Measurements from ENCODE around the gene SNRNP35. TPM values are rescaled to one million over a fixed set of nuclear protein-coding genes. Genes with fewer than 3 reads are reported as not detected.

SNRNP35 gene
- total and polyA plus RNA-seq, 4 donors, result 9.0 to 13.3 (median 11.1) TPM

- H3K36me3 ChIP-seq (ENCODE audit: control insufficient read depth in 4 of 4, insufficient read depth in 3 of 4, low read depth in 1 of 4, low read length in 3 of 4), result peaks cover 0 to 2% (median 0%) of the 10 kb centered on the region in 4 donors
- 82% methylated on average over 18 of the region's 18 CpGs for WGBS
- no peak for TF ChIP-seq TAF1 (conservative IDR thresholded peaks at IDR 0.05)
- no peak for TF ChIP-seq YY1 (IDR thresholded peaks at IDR 0.05)
- no peak for TF ChIP-seq NR2F2 (IDR thresholded peaks at IDR 0.05)
- TF ChIP-seq, protein P1, sequence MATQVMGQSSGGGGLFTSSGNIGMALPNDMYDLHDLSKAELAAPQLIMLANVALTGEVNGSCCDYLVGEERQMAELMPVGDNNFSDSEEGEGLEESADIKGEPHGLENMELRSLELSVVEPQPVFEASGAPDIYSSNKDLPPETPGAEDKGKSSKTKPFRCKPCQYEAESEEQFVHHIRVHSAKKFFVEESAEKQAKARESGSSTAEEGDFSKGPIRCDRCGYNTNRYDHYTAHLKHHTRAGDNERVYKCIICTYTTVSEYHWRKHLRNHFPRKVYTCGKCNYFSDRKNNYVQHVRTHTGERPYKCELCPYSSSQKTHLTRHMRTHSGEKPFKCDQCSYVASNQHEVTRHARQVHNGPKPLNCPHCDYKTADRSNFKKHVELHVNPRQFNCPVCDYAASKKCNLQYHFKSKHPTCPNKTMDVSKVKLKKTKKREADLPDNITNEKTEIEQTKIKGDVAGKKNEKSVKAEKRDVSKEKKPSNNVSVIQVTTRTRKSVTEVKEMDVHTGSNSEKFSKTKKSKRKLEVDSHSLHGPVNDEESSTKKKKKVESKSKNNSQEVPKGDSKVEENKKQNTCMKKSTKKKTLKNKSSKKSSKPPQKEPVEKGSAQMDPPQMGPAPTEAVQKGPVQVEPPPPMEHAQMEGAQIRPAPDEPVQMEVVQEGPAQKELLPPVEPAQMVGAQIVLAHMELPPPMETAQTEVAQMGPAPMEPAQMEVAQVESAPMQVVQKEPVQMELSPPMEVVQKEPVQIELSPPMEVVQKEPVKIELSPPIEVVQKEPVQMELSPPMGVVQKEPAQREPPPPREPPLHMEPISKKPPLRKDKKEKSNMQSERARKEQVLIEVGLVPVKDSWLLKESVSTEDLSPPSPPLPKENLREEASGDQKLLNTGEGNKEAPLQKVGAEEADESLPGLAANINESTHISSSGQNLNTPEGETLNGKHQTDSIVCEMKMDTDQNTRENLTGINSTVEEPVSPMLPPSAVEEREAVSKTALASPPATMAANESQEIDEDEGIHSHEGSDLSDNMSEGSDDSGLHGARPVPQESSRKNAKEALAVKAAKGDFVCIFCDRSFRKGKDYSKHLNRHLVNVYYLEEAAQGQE (IDR thresholded peaks at IDR 0.05), result no peak
- TF ChIP-seq HNF4A (conservative IDR thresholded peaks at IDR 0.05), result no peak
- TF ChIP-seq, protein P2, sequence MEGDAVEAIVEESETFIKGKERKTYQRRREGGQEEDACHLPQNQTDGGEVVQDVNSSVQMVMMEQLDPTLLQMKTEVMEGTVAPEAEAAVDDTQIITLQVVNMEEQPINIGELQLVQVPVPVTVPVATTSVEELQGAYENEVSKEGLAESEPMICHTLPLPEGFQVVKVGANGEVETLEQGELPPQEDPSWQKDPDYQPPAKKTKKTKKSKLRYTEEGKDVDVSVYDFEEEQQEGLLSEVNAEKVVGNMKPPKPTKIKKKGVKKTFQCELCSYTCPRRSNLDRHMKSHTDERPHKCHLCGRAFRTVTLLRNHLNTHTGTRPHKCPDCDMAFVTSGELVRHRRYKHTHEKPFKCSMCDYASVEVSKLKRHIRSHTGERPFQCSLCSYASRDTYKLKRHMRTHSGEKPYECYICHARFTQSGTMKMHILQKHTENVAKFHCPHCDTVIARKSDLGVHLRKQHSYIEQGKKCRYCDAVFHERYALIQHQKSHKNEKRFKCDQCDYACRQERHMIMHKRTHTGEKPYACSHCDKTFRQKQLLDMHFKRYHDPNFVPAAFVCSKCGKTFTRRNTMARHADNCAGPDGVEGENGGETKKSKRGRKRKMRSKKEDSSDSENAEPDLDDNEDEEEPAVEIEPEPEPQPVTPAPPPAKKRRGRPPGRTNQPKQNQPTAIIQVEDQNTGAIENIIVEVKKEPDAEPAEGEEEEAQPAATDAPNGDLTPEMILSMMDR (IDR thresholded peaks at IDR 0.05; ENCODE audit: low read depth, low read length, missing input control), result no peak
- TF ChIP-seq HNF4G (IDR thresholded peaks at IDR 0.05), result no peak
- no peak for TF ChIP-seq FOXA1 (IDR thresholded peaks at IDR 0.05)
- no peak for TF ChIP-seq JUND (IDR thresholded peaks at IDR 0.05)
- TF ChIP-seq EGR1 (IDR thresholded peaks at IDR 0.05; ENCODE audit: low read depth in 2 of 2), result no peak
- TF ChIP-seq GABPA (IDR thresholded peaks at IDR 0.05 in 1 of 2, conservative IDR thresholded peaks at IDR 0.05 in 1 of 2), result no peak
- TF ChIP-seq, protein P3, sequence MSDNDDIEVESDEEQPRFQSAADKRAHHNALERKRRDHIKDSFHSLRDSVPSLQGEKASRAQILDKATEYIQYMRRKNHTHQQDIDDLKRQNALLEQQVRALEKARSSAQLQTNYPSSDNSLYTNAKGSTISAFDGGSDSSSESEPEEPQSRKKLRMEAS (IDR thresholded peaks at IDR 0.05), result no peak
- TF ChIP-seq FOXA2 (IDR thresholded peaks at IDR 0.05), result no peak
- no peak for TF ChIP-seq RXRA (IDR thresholded peaks at IDR 0.05)
- TF ChIP-seq, protein P4, sequence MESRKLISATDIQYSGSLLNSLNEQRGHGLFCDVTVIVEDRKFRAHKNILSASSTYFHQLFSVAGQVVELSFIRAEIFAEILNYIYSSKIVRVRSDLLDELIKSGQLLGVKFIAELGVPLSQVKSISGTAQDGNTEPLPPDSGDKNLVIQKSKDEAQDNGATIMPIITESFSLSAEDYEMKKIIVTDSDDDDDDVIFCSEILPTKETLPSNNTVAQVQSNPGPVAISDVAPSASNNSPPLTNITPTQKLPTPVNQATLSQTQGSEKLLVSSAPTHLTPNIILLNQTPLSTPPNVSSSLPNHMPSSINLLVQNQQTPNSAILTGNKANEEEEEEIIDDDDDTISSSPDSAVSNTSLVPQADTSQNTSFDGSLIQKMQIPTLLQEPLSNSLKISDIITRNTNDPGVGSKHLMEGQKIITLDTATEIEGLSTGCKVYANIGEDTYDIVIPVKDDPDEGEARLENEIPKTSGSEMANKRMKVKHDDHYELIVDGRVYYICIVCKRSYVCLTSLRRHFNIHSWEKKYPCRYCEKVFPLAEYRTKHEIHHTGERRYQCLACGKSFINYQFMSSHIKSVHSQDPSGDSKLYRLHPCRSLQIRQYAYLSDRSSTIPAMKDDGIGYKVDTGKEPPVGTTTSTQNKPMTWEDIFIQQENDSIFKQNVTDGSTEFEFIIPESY (IDR thresholded peaks at IDR 0.05), result no peak
- no peak overlapping the region for H3K27ac ChIP-seq (ENCODE audit: low read depth in 1 of 2, low read length in 2 of 2)
- H3K4me3 ChIP-seq (ENCODE audit: low read depth in 1 of 3, low read length in 3 of 3), result no peak overlapping the region
- no peak overlapping the region for H3K9ac ChIP-seq (ENCODE audit: low read depth in 1 of 2, low read length in 2 of 2)
- H3K9me3 ChIP-seq (ENCODE audit: control insufficient read depth in 4 of 4, low read length in 3 of 4), result no peaks in the 10 kb centered on the region
- DNase-seq (ENCODE audit: low spot score), result no peak
- no peaks in the 10 kb centered on the region for H3K27me3 ChIP-seq (ENCODE audit: control insufficient read depth in 4 of 4, insufficient read depth in 4 of 4, low read length in 3 of 4)
- no peaks in the 10 kb centered on the region for H3K4me1 ChIP-seq (ENCODE audit: control insufficient read depth in 4 of 4, insufficient read depth in 4 of 4, low read length in 3 of 4)
Observed at GRCh38 chr12:123483602-123484248, 25.8 kb downstream of the SNRNP35 start.

DNA sequence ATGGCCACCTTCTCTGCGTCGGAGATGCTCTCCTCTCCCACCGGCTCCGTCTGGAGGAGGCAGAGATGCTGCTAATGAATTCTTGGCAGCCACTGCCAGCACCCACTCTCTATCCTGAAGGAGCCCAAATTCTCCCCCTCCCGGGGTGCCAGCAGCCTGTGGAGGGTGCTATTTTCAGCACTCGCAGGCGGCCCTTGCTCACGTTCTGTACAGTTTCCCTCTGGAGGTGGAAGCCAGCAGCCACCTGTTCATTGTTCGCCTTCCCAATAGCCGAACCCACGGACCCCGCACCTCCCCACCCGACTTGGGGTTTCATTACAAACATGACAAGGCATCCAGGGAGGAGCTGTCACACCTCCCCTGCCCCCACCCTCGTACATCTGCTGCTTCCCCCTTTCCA lies 27.8 kb downstream of the SNRNP35 start:
- H3K36me3 ChIP-seq (ENCODE audit: control insufficient read depth in 4 of 4, insufficient read depth in 3 of 4, low read depth in 1 of 4, low read length in 3 of 4), result peaks cover 0 to 2% (median 0%) of the 10 kb centered on the region in 4 donors
- no peak overlapping the region for H3K4me3 ChIP-seq (ENCODE audit: low read depth in 1 of 3, low read length in 3 of 3)
- H3K27ac ChIP-seq (ENCODE audit: low read depth in 1 of 2, low read length in 2 of 2), result no peak overlapping the region
- no peaks in the 10 kb centered on the region for H3K9me3 ChIP-seq (ENCODE audit: control insufficient read depth in 4 of 4, low read length in 3 of 4)
- H3K27me3 ChIP-seq (ENCODE audit: control insufficient read depth in 4 of 4, insufficient read depth in 4 of 4, low read length in 3 of 4), result no peaks in the 10 kb centered on the region
- no peaks in the 10 kb centered on the region for H3K4me1 ChIP-seq (ENCODE audit: control insufficient read depth in 4 of 4, insufficient read depth in 4 of 4, low read length in 3 of 4)
- no peak for DNase-seq (ENCODE audit: low spot score)
- no peak overlapping the region for H3K9ac ChIP-seq (ENCODE audit: low read depth in 1 of 2, low read length in 2 of 2)
- 92% methylated on average over 14 of the region's 14 CpGs for WGBS
- no peak for TF ChIP-seq FOXA1 (IDR thresholded peaks at IDR 0.05)
- no peak for TF ChIP-seq TAF1 (conservative IDR thresholded peaks at IDR 0.05)
- no peak for TF ChIP-seq RXRA (IDR thresholded peaks at IDR 0.05)
- TF ChIP-seq, protein P2 (IDR thresholded peaks at IDR 0.05; ENCODE audit: low read depth, low read length, missing input control), result no peak
- no peak for TF ChIP-seq SP1 (IDR thresholded peaks at IDR 0.05)
- TF ChIP-seq FOXA2 (IDR thresholded peaks at IDR 0.05), result no peak
- no peak for TF ChIP-seq EGR1 (IDR thresholded peaks at IDR 0.05; ENCODE audit: low read depth in 2 of 2)
- TF ChIP-seq NR2F2 (IDR thresholded peaks at IDR 0.05), result no peak
- no peak for TF ChIP-seq RAD21 (IDR thresholded peaks at IDR 0.05)
- TF ChIP-seq, protein P1 (IDR thresholded peaks at IDR 0.05), result no peak
- no peak for TF ChIP-seq JUND (IDR thresholded peaks at IDR 0.05)
